ENCODE results near the gene BTBD19. TPM values are rescaled to one million over a fixed set of nuclear protein-coding genes. Genes with fewer than 3 reads are reported as not detected.

The BTBD19 gene
- total RNA-seq, 1 donor from 2014 or later = 7.9 TPM

GRCh38 chr1:44857446-44857845 lies 49.1 kb downstream of the BTBD19 start:
- H3K4me1 ChIP-seq = peaks cover 10% of the 10 kb centered on the region
- H3K4me3 ChIP-seq = no peak overlapping the region
- intact Hi-C loops (cut with DNase I) = no loop called here
- no peak for TF ChIP-seq POLR2A (IDR thresholded peaks at IDR 0.05)
- H3K36me3 ChIP-seq = no peaks in the 10 kb centered on the region
- no peaks in the 10 kb centered on the region for H3K9me3 ChIP-seq
- no peaks in the 10 kb centered on the region for H3K27me3 ChIP-seq
- H3K27ac ChIP-seq = no peak overlapping the region
- DNase-seq (ENCODE audit: extremely low spot score in 2 of 2) = no peak

- H3K36me3 ChIP-seq = peaks cover 0 to 4% of the 10 kb centered on the region in 2 donors
- TF ChIP-seq POLR2A (IDR thresholded peaks at IDR 0.05) (no peak), POLR2AphosphoS5 (IDR thresholded peaks at IDR 0.05; ENCODE audit: insufficient read depth in 1 of 2, low read depth in 1 of 2) (no peak), CTCF (IDR thresholded peaks at IDR 0.05) (no peak)
Measured at GRCh38 chr1:44860331-44860730, 52.0 kb downstream of the BTBD19 start.

GRCh38 chr1:44860891-44861425 lies 52.6 kb downstream of the BTBD19 start:
- peaks cover 0 to 4% of the 10 kb centered on the region in 2 donors for H3K36me3 ChIP-seq
- no peak overlapping the region for H3K27ac ChIP-seq
- H3K4me1 ChIP-seq = peaks cover 10% of the 10 kb centered on the region
- no peak for DNase-seq (ENCODE audit: extremely low spot score in 2 of 2)
- no peaks in the 10 kb centered on the region for H3K27me3 ChIP-seq
- H3K9me3 ChIP-seq = no peaks in the 10 kb centered on the region
- TF ChIP-seq POLR2A (IDR thresholded peaks at IDR 0.05) (no peak), CTCF (IDR thresholded peaks at IDR 0.05) (no peak), POLR2AphosphoS5 (IDR thresholded peaks at IDR 0.05; ENCODE audit: insufficient read depth in 1 of 2, low read depth in 1 of 2) (no peak)
- intact Hi-C loops (cut with DNase I) = no loop called here
- no peak overlapping the region for H3K4me3 ChIP-seq

More at GRCh38 chr1:44860331-44860730, 52.0 kb downstream of the BTBD19 start:
- peaks cover 10% of the 10 kb centered on the region for H3K4me1 ChIP-seq
- DNase-seq (ENCODE audit: extremely low spot score in 2 of 2) = no peak
- H3K27me3 ChIP-seq = no peaks in the 10 kb centered on the region
- no peak overlapping the region for H3K27ac ChIP-seq
- H3K9me3 ChIP-seq = no peaks in the 10 kb centered on the region
- no peak overlapping the region for H3K4me3 ChIP-seq
- intact Hi-C loops (cut with DNase I) = no loop called here

- Histone ChIP-seq H3K4me3 (no peak overlapping the region), H3K4me1 (peaks cover 10% of the 10 kb centered on the region), H3K9me3 (no peaks in the 10 kb centered on the region), H3K36me3 (peaks cover 0 to 11% of the 10 kb centered on the region in 2 donors), H3K27ac (no peak overlapping the region), H3K27me3 (no peaks in the 10 kb centered on the region)
- TF ChIP-seq CTCF (IDR thresholded peaks at IDR 0.05) (no peak), POLR2AphosphoS5 (IDR thresholded peaks at IDR 0.05; ENCODE audit: insufficient read depth in 1 of 2, low read depth in 1 of 2) (no peak), POLR2A (IDR thresholded peaks at IDR 0.05) (no peak)
- DNase-seq (ENCODE audit: extremely low spot score in 2 of 2) = no peak
- intact Hi-C loops (cut with DNase I) = no loop called here
Measured at GRCh38 chr1:44862829-44863401, 54.6 kb downstream of the BTBD19 start.

Small RNA genes within 50 kb of the gene (small RNA-seq; reads per million reads assigned to genes)
- gene AL136380.1 = not detected
- gene SNORD38A = 575 reads per million, percentile 98 among the genes with 10 or more reads in this experiment
- gene SNORD38B = not detected
- gene SNORD46 = 1,384 reads per million, percentile 99 among the genes with 10 or more reads in this experiment
- gene SNORD55 = not detected

Other genes starting within 250 kb of the BTBD19 start
- gene TMEM53, start 134.0 kb upstream of the BTBD19 start, total RNA-seq = 7.9 TPM
- not detected for gene ARMH1, start 133.8 kb upstream of the BTBD19 start, total RNA-seq
- gene RNU5D-1, start 77.4 kb upstream of the BTBD19 start, total RNA-seq = not detected
- gene KIF2C, start 68.7 kb upstream of the BTBD19 start, total RNA-seq = 3.4 TPM
- gene RPS8, start 33.0 kb upstream of the BTBD19 start, total RNA-seq = 2,511 TPM
- not detected for gene BEST4, start 20.4 kb upstream of the BTBD19 start, total RNA-seq
- 77.6 TPM for gene PLK3, start 8.1 kb upstream of the BTBD19 start, total RNA-seq
- not detected for gene DYNLT4, start 1.2 kb upstream of the BTBD19 start, total RNA-seq
- gene PTCH2, start 34.7 kb downstream of the BTBD19 start, total RNA-seq = 0.98 TPM
- 25.0 TPM for gene EIF2B3, start 178.1 kb downstream of the BTBD19 start, total RNA-seq
- 29.7 TPM for gene HECTD3, start 202.8 kb downstream of the BTBD19 start, total RNA-seq
- 65.6 TPM for gene UROD, start 203.7 kb downstream of the BTBD19 start, total RNA-seq

All from vagina (tissue), 2 donors.